Fibroblast of villous mesenchyme (primary cell): Measurements from ENCODE around the gene CCDC12. TPM values are rescaled to one million over a fixed set of nuclear protein-coding genes. Genes with fewer than 3 reads are reported as not detected.

Source experiments
- DNase-seq: peaks from one replicate; pipeline ENCODE4 v3.0.0-alpha.2; 2010; ENCODE audit warnings: low read depth
- H3K4me3 ChIP-seq: 2 replicates; pipeline ENCODE4 v1.5.1; 2011; ENCODE audit warnings: low read depth, mild to moderate bottlenecking, low read length
- total RNA-seq: library from RNA; depleted of rRNA; stranded (reverse); fragments of >200 nt; gene quantifications from 2 replicates; pipeline ENCODE4 v1.2.3, GENCODE V29; 2012
- TF ChIP-seq, protein P1 (sequence below): IDR thresholded peaks from 2 replicates; pipeline ENCODE4 v1.5.1; 2012; ENCODE audit warnings: low read depth, mild to moderate bottlenecking, low read length; ENCODE audit not compliant: insufficient read depth

CCDC12 gene
- total RNA-seq, 1 donor = 18.6 TPM

GRCh38 chr3:46985588-46985987 lies 9.0 kb upstream of the CCDC12 start:
- no peak overlapping the region for H3K4me3 ChIP-seq
- TF ChIP-seq, protein P1, sequence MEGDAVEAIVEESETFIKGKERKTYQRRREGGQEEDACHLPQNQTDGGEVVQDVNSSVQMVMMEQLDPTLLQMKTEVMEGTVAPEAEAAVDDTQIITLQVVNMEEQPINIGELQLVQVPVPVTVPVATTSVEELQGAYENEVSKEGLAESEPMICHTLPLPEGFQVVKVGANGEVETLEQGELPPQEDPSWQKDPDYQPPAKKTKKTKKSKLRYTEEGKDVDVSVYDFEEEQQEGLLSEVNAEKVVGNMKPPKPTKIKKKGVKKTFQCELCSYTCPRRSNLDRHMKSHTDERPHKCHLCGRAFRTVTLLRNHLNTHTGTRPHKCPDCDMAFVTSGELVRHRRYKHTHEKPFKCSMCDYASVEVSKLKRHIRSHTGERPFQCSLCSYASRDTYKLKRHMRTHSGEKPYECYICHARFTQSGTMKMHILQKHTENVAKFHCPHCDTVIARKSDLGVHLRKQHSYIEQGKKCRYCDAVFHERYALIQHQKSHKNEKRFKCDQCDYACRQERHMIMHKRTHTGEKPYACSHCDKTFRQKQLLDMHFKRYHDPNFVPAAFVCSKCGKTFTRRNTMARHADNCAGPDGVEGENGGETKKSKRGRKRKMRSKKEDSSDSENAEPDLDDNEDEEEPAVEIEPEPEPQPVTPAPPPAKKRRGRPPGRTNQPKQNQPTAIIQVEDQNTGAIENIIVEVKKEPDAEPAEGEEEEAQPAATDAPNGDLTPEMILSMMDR = no peak
- DNase-seq = no peak

DNA sequence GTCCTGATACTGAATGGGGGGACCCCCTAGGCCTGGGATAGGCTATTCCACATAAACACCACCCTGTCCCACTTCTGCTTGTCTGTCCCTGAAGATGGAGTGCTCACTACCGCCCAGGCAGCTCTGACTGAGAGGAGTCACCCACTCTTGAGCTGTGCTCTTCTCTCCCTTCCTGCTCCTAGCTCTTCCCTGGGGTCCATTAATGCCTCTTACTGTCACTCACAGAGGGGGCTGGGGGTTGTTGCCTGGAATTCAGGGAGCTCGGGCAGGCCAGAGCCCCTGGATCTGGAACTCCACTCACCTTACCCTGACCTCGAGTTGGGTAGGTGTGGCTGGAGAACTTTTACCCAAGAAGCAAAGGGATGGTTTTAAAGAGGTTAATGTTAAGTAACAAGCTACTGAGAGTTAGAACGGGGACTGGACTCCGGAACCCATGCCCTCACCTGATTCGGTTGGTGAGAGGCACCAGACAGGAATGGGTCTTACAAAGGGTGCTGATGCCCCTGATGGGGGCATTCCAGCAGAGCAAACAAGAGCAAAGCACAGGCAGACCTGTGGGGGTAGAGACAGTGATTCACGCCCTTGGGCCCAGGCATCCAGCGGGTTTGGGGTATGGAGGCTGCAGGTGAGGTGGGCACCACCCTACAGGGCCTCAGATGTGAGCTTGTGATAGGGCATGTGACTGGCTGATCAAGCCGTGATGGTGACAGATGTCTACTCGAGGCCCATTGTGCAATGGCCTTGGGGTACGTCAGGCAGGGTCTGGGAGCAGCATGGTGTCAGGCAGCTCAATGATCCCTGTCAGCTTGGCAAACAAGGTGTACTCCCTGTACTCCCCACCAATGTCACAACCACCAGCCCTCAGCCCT lies 8.3 kb upstream of the CCDC12 start:
- TF ChIP-seq, protein P1 = no peak
- no peak for DNase-seq
- H3K4me3 ChIP-seq = no peak overlapping the region

DNA sequence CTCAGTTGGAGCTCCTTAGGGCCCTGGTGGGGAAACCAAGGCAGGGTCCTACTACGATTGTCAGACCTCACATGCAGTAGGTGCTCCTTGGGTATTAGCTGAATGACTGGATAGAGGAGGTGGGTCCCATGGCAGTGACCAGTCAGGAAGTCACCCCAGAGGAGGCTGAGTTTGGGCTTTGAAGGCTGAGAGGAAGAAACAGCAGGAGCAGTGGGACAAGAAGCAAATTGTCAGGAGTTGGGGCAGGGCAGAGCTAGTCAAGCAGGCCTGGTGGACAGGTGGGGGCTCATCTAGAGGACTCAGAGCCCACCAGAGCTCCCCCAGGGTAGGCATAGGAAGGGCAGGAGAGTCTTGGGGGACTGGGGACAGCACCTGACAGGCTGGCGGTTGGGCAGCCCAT lies 6.0 kb upstream of the CCDC12 start:
- DNase-seq = no peak
- TF ChIP-seq, protein P1 = no peak
- no peak overlapping the region for H3K4me3 ChIP-seq

DNA sequence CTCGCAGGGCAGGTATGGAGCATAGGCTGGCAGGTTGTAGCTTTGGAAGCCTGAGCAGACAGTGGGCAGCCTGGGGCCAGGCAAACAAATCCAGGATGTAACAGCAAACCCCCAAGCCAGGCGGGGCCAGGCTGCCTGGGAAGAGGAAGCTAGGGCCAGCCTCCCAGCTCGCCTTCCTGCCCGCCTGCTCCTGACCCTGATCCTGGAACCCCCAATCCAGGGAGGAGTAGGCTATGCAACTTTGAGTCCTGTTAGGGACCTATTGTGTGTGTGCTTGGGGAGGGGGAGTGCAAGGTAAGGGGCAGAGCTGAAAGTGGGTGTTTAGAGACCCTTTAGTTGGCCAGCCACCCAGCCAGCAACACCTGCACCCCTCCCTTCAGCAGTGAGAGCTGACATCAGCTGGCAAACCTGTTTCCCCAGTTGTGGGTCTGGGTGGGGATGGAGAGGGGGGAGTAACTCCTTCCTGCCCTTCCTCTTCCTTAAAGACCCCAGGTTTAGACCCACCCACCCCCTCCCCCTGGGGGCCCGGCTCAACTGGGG lies 5.5 kb upstream of the CCDC12 start:
- TF ChIP-seq, protein P1 = no peak
- DNase-seq = no peak
- no peak overlapping the region for H3K4me3 ChIP-seq

GRCh38 chr3:46979958-46980497 lies 3.5 kb upstream of the CCDC12 start:
- H3K4me3 ChIP-seq = peak overlapping the region; percentile 70
- TF ChIP-seq, protein P1 = no peak
- DNase-seq = no peak

GRCh38 chr3:46978985-46979944 lies 2.7 kb upstream of the CCDC12 start, which contains the start of gene NBEAL2:
TSS of gene NBEAL2 (plus strand) at chr3:46979666. CDS start at chr3:46979862, 196 bp downstream.
- peak within 1 kb of the TSS; percentile 70 for H3K4me3 ChIP-seq
- DNase-seq = peak; percentile 91
- TF ChIP-seq, protein P1 = no peak
